IMR-90 (cell line): ENCODE data around the gene MAP7.

Source experiments
- BHLHE40 ChIP-seq: fragments of 150-350 bp; IDR thresholded peaks from 2 replicates; pipeline ENCODE4 v1.6.1; 2016; ENCODE audit warnings: mild to moderate bottlenecking, low read depth, low read length
- CEBPB ChIP-seq: IDR thresholded peaks from 2 replicates; pipeline ENCODE4 v1.6.1; 2012; ENCODE audit warnings: low read depth, low read length, improper control_type of control experiment
- CTCF ChIP-seq: conservative IDR thresholded peaks from 2 replicates; pipeline ENCODE4 v1.5.1; 2012; ENCODE audit warnings: mild to moderate bottlenecking, low read depth, low read length, improper control_type of control experiment
- ELK1 ChIP-seq: fragments of 150-350 bp; IDR thresholded peaks from 2 replicates; pipeline ENCODE4 v1.6.1; 2016; ENCODE audit warnings: low read depth, mild to moderate bottlenecking, low read length, moderate library complexity, borderline replicate concordance
- FOS ChIP-seq: fragments of 150-350 bp; IDR thresholded peaks from 2 replicates; pipeline ENCODE4 v1.6.1; 2016; ENCODE audit warnings: low read depth, low read length
- MXI1 ChIP-seq: IDR thresholded peaks from 2 replicates; pipeline ENCODE4 v1.6.1; 2012; ENCODE audit warnings: low read depth, mild to moderate bottlenecking, low read length, moderate library complexity, borderline replicate concordance
- NFE2L2 ChIP-seq: fragments of 150-350 bp; IDR thresholded peaks from 2 replicates; pipeline ENCODE4 v1.6.1; 2016; ENCODE audit warnings: low read depth, mild to moderate bottlenecking, low read length
- POLR2A ChIP-seq: IDR thresholded peaks from 2 replicates; pipeline ENCODE4 v1.6.1; 2012; ENCODE audit warnings: mild to moderate bottlenecking, low read depth, low read length
- RAD21 ChIP-seq: IDR thresholded peaks from 2 replicates; pipeline ENCODE4 v1.6.1; 2012; ENCODE audit warnings: low read length, improper control_type of control experiment
- RCOR1 ChIP-seq: IDR thresholded peaks from 2 replicates; pipeline ENCODE4 v1.6.1; 2012; ENCODE audit warnings: mild to moderate bottlenecking, low read length, improper control_type of control experiment; ENCODE audit not compliant: insufficient replicate concordance
- RFX5 ChIP-seq: IDR thresholded peaks from 2 replicates; pipeline ENCODE4 v1.8.0; 2012; ENCODE audit warnings: low read depth, mild to moderate bottlenecking, low read length, moderate library complexity
- SMC3 ChIP-seq: fragments of 150-350 bp; IDR thresholded peaks from 2 replicates; pipeline ENCODE4 v1.6.1; 2016; ENCODE audit warnings: low read depth, mild to moderate bottlenecking, antibody characterized with exemption, low read length, moderate library complexity
- USF2 ChIP-seq: fragments of 150-350 bp; IDR thresholded peaks from 2 replicates; pipeline ENCODE4 v1.6.1; 2017; ENCODE audit warnings: mild to moderate bottlenecking, antibody characterized with exemption, low read length, low read depth

- no peak for TF ChIP-seq CTCF
- TF ChIP-seq RCOR1, result no peak
- TF ChIP-seq SMC3, result no peak
- TF ChIP-seq POLR2A, result no peak
- no peak for TF ChIP-seq ELK1
- no peak for TF ChIP-seq NFE2L2
- no peak for TF ChIP-seq CEBPB
- no peak for TF ChIP-seq MXI1
- no peak for TF ChIP-seq USF2
- TF ChIP-seq RAD21, result no peak
- TF ChIP-seq BHLHE40, result no peak
- TF ChIP-seq FOS, result no peak
- TF ChIP-seq RFX5, result no peak
Observed at GRCh38 chr6:136401749-136402148, 148.5 kb downstream of the MAP7 start.
